Measurements from ENCODE around the gene CLEC9A. TPM values are rescaled to one million over a fixed set of nuclear protein-coding genes. Genes with fewer than 3 reads are reported as not detected.

The CLEC9A gene
- total RNA-seq, 1 donor from 2014 or later = not detected

DNA sequence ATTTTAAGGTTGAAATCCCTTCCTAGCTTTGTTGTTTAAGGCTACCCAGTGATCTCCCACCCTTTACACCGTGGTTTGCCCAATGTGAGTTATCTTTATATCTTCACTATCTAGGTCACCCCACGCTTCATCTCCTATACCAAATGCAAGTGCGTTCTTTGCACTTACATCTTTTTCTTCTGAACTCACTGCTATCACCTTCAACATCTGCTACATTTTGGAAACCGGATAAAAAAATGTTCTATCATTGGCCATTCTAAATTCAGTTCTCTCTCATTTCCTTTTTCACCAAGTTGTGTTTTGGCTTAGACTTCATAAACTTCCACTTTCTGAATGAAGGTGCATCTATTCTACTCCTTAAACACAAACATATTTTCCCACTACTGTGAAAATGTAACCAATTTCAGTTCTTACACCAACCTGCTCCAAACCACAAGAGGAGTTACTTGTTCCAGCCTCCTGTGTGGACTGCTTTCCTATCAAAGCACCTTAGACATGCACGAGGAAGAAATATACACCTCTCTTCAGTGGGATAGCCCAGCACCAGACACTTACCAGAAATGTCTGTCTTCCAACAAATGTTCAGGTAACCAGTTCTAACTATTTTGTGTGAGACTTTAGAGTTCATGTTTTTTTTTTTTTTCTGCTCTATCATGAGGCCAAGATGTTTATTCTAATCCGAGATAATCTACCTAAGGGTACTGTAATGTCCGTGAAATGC lies 21.9 kb downstream of the CLEC9A start:
- no peak for DNase-seq (ENCODE audit: missing footprints)
- no peak for ATAC-seq
- intact Hi-C loops (cut with DNase I) = no loop called here

DNA sequence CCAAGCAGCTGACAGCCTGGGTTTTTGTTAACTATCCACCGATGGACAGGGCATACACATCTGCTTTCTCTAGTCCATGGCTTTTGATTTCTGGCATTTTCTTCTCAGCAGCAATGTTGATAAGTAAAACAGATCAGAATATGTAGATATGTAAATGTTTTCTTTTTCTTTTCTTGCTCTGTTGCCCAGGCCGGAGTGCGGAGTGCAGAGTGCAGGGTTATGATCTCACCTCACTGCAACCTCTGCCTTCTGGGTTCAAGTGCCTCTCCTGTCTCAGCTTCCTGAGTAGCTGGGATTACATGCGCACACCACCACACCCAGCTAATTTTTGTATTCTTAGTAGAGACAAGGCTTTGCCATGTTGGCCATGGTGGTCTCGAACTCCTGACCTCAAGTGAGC lies 27.9 kb downstream of the CLEC9A start:
- ATAC-seq = no peak
- intact Hi-C loops (cut with DNase I) = no loop called here
- DNase-seq (ENCODE audit: missing footprints) = no peak

DNA sequence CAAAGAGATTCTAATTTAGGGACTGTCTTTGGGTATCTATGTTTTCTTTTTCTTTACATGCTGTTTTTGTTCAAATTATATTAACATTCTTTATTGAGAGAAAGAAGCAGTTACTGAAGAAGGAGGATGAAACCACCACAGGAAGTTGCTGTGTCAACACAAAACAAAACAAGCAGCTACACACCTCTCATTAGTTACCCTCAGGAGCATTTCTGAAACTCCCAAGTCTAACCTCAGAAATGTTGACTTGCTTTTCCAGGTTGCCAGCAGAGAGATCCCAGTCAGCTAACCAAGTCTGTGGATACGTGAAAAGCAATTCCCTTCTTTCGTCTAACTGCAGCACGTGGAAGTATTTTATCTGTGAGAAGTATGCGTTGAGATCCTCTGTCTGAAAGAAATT lies 34.8 kb downstream of the CLEC9A start:
- no peak for ATAC-seq
- intact Hi-C loops (cut with DNase I) = no loop called here
- no peak for DNase-seq (ENCODE audit: missing footprints)

DNA sequence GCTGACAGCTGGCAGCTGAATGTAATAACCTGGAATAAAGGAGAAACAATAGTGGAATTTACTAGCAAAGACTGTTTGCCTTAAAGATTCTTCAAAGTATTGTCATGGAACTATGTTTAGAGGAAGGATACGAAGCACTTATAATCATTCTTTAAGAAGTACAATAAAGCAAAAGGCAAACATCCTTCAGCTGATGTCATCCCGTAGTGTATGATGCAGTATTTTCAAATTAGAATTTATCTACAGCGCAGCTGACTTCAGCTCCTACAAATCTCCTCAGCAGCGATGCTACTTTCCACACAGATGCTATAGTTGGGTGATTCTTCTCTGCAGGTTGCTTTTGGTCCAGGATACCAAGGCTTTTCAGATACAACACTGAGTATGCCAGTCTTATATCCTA lies 36.8 kb downstream of the CLEC9A start:
- DNase-seq (ENCODE audit: missing footprints) = no peak
- intact Hi-C loops (cut with DNase I) = no loop called here
- ATAC-seq = no peak

DNA sequence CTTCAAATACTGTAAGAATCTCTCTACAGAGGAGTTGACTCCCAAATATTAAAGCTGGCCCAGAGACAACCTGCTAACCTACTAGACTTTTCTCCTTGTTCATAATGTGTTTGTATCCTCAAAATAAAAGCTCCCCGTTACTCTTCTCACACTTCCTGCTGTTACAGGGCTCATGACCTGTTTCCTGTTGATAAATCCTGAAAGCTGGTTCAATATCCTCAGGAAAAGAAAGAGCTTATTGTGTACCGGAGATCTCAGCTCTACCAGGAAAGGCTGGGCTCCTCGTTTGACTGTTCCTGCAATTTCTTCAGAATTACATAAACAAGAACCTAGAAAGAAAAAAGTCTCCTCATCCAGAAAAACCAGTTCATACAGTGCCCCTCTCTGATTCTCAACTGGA lies 37.5 kb downstream of the CLEC9A start:
- peak; percentile 44 for ATAC-seq

DNA sequence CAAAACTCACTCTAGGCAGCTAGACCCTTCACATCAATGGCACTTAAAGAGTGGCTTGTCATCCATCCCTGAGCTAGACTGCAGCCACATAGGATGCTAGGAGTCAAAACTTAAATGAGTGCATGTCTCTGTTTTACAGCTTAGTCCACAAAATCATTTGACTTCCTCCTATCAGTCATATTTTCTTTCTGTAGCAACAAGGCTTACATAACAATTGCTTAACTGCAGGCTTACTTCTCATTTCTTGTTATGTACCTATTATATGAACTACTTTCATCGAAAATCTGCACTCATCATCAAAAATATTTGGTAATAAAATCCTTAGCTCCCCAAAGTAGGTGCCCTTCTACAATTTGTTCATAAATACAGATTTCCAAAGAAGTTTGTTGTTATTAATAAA lies 38.2 kb downstream of the CLEC9A start:
- intact Hi-C loops (cut with DNase I) = loop anchor here (2.0 kb wide), 1 partner anchor 28 kb away; no protein-coding TSS in a partner anchor
- DNase-seq (ENCODE audit: missing footprints) = no peak
- ATAC-seq = peak; percentile 52

More for the DNA sequence above, 37.5 kb downstream of the CLEC9A start:
- intact Hi-C loops (cut with DNase I) = loop anchor here (2.0 kb wide), 1 partner anchor 29 kb away; no protein-coding TSS in a partner anchor
- DNase-seq (ENCODE audit: missing footprints) = no peak

DNA sequence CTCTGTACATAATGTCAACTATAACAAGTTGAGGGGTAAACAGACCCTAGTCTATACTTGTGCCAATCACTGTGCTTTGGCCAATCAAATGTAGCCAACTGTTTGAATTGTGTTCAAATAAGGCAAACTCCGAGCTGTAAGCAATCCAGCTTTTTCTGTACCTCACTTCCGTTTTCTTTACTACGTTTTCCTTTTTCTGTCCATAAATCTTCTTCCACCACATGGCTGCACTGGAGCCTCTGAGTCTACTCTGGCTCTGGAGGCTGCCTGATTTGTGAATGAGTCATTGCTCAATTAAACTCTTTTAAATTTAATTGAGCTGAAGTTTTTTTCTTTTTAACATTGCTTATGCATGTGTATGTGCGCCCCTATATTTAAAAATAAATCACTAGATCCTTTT lies 38.6 kb downstream of the CLEC9A start:
- ATAC-seq (no peak), DNase-seq (ENCODE audit: missing footprints) (no peak)
- intact Hi-C loops (cut with DNase I) = loop anchor here (2.0 kb wide), 1 partner anchor 28 kb away; no protein-coding TSS in a partner anchor

DNA sequence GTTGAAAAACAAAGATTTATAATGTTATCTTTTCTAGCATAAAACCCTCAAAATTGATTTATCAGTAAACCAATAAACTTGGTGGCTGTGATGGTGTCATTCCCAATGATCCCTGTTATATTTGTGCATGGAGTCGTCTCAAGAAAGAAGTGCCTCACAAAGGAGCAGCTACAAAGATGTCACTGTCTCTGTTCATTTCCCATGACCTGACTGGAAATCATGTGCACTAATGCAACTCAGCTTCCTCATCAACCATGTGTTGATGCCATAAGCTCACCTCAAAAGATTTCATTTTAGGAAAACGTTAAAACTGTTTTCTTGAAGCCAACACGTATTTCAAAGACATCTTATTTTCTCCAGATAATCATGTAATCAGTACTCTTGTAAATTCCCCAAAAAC lies 39.5 kb downstream of the CLEC9A start:
- DNase-seq (ENCODE audit: missing footprints) (no peak), ATAC-seq (no peak)
- intact Hi-C loops (cut with DNase I) = loop anchor here (2.0 kb wide), 1 partner anchor 27 kb away; no protein-coding TSS in a partner anchor

DNA sequence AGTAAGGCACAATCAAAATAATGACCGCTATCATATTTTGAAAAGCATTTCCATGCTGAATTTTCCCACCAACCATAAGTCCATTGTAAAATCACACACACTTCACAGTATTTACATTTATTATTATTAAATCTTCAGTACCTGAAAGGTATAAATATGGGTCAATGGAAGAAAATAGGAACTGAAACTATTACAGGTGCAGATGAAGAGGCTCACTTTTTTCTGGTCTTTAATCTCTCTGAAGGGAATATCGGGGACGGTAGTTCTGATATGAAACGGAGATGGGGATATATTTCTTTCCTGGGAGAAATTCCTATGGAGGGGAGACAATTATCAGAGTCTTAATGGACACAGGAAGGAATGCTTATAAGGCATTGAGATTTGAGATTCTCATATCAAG lies 39.9 kb downstream of the CLEC9A start:
- no peak for DNase-seq (ENCODE audit: missing footprints)
- no peak for ATAC-seq
- intact Hi-C loops (cut with DNase I) = no loop called here

DNA sequence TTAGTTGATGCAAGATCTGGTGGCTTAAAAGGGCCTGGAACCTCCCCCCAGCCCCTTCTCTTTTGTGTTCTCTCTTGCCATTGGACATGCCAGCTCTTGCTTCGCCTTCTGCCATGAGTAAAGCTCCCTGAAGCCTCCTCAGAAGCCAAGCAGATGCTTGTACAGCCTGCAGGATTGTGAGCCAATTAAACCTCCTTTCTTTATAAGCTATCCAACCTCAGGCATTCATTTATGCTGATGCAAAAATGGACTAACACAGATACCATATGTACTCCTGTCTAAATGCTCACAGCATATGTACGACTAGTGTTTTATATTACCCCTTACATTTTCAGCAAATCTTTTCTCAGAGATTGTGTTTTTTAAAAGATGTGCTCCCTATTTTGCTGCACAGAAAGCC lies 41.6 kb downstream of the CLEC9A start:
- intact Hi-C loops (cut with DNase I) = no loop called here
- DNase-seq (ENCODE audit: missing footprints) = no peak
- ATAC-seq = no peak

DNA sequence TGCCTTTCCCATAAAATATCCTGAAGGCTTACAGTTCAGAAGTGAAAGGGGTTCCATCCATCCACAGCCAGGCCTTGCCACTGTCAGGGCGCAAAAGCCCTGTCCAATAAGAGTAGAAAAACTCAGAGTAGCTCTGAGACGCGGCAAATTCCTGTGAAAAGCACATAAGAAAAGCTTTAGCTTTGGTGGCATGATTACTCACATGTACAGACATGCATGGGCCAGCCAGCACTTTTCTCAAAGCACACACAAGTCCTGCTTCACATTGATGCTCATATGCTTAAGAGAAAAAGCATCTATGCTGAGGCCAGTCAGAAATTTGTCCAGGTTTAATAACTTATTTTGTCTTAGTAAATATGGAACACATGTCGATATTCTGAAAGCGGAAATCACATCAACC lies 42.8 kb downstream of the CLEC9A start:
- DNase-seq (ENCODE audit: missing footprints) = no peak
- intact Hi-C loops (cut with DNase I) = no loop called here

DNA sequence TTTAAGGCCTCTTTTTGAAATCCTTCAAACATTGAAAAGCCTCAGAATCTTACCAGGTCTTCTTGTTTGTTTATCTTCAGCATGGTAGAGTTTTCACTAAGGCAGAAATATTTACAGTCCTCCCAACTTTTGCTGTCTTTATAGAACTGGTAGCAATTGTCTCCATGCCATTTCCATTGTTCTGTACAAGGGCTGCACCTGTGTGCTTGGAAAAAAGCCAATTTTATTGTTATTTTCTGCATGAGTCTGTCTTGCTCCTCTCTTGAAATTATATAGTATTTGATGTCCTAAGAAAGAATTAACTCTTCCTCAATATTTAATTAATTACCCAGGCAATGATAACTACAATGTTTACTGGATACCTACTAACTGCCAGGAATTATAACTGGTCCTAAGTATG lies 45.0 kb downstream of the CLEC9A start:
- ATAC-seq (no peak), DNase-seq (ENCODE audit: missing footprints) (no peak)
- intact Hi-C loops (cut with DNase I) = no loop called here

More for the DNA sequence above, 42.8 kb downstream of the CLEC9A start:
- no peak for ATAC-seq

DNA sequence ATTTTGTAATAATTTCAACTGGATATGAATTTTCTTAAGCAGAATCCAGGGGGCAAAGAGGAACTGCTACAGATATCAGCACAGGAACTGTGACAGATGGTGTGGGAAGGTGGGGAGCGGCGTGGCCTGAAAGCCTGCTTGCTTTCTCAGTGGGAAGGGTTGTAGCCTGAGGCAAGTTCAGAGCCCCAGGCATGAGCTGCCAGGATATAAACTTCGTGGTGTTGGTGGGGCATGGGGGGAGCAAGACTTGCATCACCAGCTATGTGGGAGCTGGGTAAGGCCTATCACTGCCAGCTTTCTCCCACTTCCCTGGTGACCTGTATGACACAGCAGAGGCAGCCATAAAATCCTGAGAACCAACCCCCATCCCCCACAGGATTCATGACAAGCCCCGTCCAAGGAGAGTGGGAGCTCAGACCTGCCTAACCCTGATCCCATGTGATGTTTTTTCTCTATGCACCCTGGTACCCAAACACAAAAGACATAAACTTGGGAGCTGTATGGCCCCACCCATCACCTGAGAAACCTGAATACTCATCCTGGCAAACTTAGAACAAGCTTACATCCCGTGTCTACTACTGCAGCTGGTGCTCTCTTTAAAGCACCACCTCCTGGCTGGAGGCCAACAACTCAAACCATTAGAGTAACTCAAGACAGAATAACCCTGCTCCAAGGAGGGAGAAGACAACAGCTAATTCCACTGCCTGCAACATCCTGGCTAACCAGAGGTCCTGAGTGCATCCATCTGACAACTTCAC lies 51.8 kb downstream of the CLEC9A start:
- ATAC-seq = no peak
- intact Hi-C loops (cut with DNase I) = no loop called here

DNA sequence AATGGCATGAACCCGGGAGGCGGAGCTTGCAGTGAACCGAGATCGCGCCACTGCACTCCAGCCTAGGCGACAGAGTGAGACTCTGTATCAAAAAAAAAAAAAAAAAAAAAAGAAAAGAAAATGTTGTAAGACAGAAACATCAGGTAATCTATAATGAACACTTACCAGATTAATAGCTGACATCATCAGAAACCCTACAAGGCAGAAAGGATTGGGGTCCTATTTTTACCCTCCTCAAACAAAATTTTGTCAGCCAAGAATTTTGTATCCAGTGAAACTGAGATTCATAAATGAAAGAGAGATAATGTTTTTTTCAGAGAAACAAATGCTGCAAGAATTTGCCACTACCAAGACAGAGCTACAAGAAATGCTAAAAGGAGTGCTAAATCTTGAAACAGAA lies 54.3 kb downstream of the CLEC9A start:
- DNase-seq (ENCODE audit: missing footprints) = no peak
- ATAC-seq = no peak
- intact Hi-C loops (cut with DNase I) = no loop called here

More for the DNA sequence above, 51.8 kb downstream of the CLEC9A start:
- DNase-seq (ENCODE audit: missing footprints) = no peak

DNA sequence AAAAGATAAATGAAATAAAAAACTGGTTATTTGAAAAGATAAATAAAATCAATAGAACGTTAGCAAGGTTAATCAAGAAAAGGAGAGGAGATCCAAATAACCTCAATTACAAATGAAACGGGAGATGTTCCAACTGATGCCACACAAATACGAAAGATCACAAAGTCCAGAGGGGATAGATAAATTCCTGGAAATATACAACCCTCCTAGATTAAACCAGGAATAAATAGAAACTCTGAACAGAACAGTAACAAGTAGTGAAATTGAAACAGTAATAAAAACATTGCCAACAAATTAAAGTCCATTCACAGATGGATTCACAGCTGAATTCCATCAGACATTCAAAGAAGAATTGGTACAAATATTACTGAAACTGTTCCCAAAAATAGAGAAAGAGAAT lies 55.9 kb downstream of the CLEC9A start:
- ATAC-seq (no peak), DNase-seq (ENCODE audit: missing footprints) (no peak)
- intact Hi-C loops (cut with DNase I) = no loop called here

DNA sequence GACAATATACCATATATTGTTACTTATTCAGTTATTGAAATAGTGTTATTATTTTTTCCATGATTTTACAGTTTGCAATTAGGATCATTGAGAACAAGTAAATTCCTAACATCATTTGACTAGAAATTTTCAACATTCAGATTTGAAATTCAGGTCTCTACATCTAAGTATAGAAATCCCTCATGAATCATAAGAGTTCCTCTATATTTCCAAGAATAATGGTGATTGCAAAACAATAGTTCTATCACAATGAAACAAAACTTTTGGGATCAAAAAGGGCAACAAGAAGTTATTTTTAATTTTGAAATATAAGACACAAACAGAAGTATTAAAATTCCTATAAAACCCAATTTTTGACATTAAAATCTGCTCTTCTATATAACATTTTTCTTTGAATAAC lies 57.5 kb downstream of the CLEC9A start:
- intact Hi-C loops (cut with DNase I) = no loop called here
- no peak for ATAC-seq
- no peak for DNase-seq (ENCODE audit: missing footprints)

DNA sequence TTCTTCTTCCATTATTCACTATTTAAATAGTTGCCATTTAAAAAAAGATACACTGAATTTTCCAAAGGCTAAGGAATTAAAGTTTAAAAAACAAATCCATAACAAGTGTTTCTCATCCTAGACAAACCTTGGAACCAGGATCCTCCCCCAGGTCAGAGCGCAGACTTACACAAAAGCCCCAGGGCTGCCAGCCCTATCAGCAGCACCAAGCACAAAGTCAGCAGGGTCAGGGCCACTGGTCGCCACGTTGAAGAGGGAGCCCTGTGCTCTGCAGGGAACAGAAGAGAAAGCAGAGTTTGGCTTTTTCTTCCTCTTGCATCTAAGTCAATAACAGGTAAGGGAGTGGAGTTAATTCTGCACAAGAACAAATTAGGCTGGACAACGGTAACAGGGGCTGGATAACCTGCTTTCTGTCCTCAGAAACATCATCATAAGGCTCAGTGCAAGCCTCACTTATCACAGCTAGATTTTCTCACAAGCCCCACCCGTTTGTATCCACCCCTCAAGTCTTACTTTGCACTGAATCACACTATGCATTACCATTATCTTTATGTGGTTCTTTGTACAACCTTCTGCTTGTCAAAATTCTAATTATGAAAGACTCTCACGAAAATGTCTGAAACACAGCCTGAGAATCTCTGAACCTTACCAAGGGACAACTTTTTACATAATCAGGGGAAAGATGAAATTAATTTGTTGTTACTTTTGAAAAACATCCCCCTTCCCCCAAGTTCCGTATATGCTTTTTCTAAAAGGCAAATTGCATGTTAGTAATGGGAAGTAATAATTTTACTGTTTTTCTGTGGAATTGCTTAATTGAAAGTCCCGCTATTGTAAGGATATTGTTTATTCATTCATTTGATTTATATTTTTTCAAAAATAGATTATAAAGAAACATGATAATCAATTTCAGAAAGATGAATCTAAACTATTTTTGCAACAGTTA lies 58.7 kb downstream of the CLEC9A start:
- intact Hi-C loops (cut with DNase I) = no loop called here
- ATAC-seq (no peak), DNase-seq (ENCODE audit: missing footprints) (no peak)

DNA sequence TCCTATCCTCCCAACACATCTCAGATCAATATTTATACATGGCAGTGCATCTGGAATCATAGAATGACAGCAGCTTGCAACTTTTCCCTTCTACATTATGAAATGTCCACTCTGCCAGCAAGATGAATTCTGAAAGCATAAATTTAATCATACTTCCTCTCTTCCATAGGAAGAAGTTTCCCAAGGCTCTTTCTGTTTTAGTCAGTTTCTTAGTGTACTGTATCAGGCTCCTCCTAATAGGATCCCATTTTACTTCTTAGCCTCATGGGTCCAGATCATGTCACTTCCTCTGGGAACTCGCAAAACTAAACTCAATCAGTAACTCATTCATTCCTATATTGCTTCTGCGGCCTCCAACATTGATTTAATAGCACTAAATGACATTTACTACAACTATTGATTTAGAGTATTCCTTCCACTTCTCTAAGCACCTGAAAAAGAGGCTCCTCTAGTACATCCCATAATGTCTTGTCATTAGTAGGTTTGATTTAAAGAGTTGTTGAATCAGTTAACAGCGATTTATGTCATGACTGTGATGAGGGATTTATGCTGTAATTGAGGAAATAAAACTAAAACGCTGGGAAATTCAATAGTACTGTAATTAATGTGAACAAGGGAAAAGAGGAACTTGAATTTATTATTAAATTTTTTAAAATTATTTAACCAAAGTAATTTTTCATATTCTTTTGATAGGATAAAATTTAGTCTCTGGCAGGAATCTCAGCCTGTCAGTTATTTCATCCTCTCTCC lies 64.3 kb downstream of the CLEC9A start:
- intact Hi-C loops (cut with DNase I) = no loop called here
- peak; percentile 50 for ATAC-seq
- no peak for DNase-seq (ENCODE audit: missing footprints)
